Activated CD8-positive, alpha-beta memory T cell treated with anti-CD3 and anti-CD28 coated beads, Interleukin-2, amount 50 U/mL, for 1 hour (primary cell): ENCODE results near the gene SMARCE1.
A peak's percentile ranks its signal among the peaks of the same experiment; 100 is the strongest.

ENCODE experiments used
- DNase-seq: peaks from one replicate; pipeline ENCODE4 v3.0.0-alpha.2; 2020; ENCODE audit errors: extremely low read depth

SMARCE1 gene

GRCh38 chr17:40647624-40648383 lies at the start of gene SMARCE1:
SMARCE1 (minus strand) TSS chr17:40647818; CDS start chr17:40645802, 2,016 bp downstream.
- DNase-seq, result peak; percentile 51

GRCh38 chr17:40697297-40697696 lies 49.7 kb upstream of the SMARCE1 start:
- DNase-seq, result no peak

- no peak for DNase-seq
Measured at GRCh38 chr17:40696651-40697072, 49.0 kb upstream of the SMARCE1 start.

- DNase-seq, result no peak
Measured at GRCh38 chr17:40695874-40696472, 48.4 kb upstream of the SMARCE1 start.

GRCh38 chr17:40694584-40694983 lies 47.0 kb upstream of the SMARCE1 start:
- DNase-seq, result no peak

- DNase-seq, result no peak
Measured at GRCh38 chr17:40687106-40687505, 39.5 kb upstream of the SMARCE1 start.

GRCh38 chr17:40686192-40686591 lies 38.6 kb upstream of the SMARCE1 start:
- no peak for DNase-seq

GRCh38 chr17:40680998-40681397 lies 33.4 kb upstream of the SMARCE1 start:
- no peak for DNase-seq

- DNase-seq, result no peak
Measured at GRCh38 chr17:40679523-40679907, 31.9 kb upstream of the SMARCE1 start.

GRCh38 chr17:40678902-40679522 lies 31.4 kb upstream of the SMARCE1 start:
- no peak for DNase-seq

- no peak for DNase-seq
Measured at GRCh38 chr17:40675905-40676304, 28.3 kb upstream of the SMARCE1 start.

- no peak for DNase-seq
Measured at GRCh38 chr17:40672654-40673053, 25.0 kb upstream of the SMARCE1 start.

- no peak for DNase-seq
Measured at GRCh38 chr17:40671282-40671681, 23.7 kb upstream of the SMARCE1 start.

- no peak for DNase-seq
Measured at GRCh38 chr17:40666331-40666730, 18.7 kb upstream of the SMARCE1 start.

GRCh38 chr17:40664582-40665333 lies 17.1 kb upstream of the SMARCE1 start, which contains the start of gene KRT222:
KRT222 (minus strand) TSS chr17:40665177; CDS start chr17:40665099, 78 bp downstream.
- DNase-seq, result no peak

- no peak for DNase-seq
Measured at GRCh38 chr17:40663252-40663651, 15.6 kb upstream of the SMARCE1 start.

GRCh38 chr17:40659911-40660310 lies 12.3 kb upstream of the SMARCE1 start:
- DNase-seq, result no peak

- no peak for DNase-seq
Measured at GRCh38 chr17:40658396-40658795, 10.8 kb upstream of the SMARCE1 start.

- no peak for DNase-seq
Measured at GRCh38 chr17:40651939-40652338, 4.3 kb upstream of the SMARCE1 start.

- DNase-seq, result no peak
Measured at GRCh38 chr17:40648384-40648968, 858 bp upstream of the SMARCE1 start.

GRCh38 chr17:40646791-40647623 lies 611 bp downstream of the SMARCE1 start:
- peak; percentile 5 for DNase-seq
